Naive B cell (primary cell): ENCODE measurements around the gene ELMO1. TPM values are rescaled to one million over a fixed set of nuclear protein-coding genes. Genes with fewer than 3 reads are reported as not detected.

ENCODE experiments used
- ATAC-seq, 2 donors: fragments of 150-1000 bp; cut with Tn5 transposase; 2 replicates each; pipeline ENCODE4 v1.10.0; 2021; ENCODE audit warnings: low read depth in 2 of 2, mild to moderate bottlenecking in 2 of 2, moderate library complexity in 2 of 2
- DNase-seq: peaks from one replicate; pipeline ENCODE4 v3.0.0; 2022
- H3K27ac Mint-ChIP-seq, 6 donors: one replicate each; pipeline ENCODE4 v1.8.0; 2020 to 2022; ENCODE audit warnings: mild to moderate bottlenecking in 6 of 6, mixed read lengths in 6 of 6, moderate library complexity in 5 of 6, inconsistent platforms in 2 of 6
- H3K27me3 Mint-ChIP-seq, 3 donors: one replicate each; pipeline ENCODE4 v1.8.0; 2021 to 2022; ENCODE audit warnings: mixed read lengths in 3 of 3, mild to moderate bottlenecking in 1 of 3
- H3K36me3 Mint-ChIP-seq, 2 donors: one replicate each; pipeline ENCODE4 v1.8.0; 2020 to 2022; ENCODE audit warnings: mixed read lengths in 2 of 2, inconsistent platforms in 1 of 2, mild to moderate bottlenecking in 1 of 2
- H3K4me1 Mint-ChIP-seq, 3 donors: one replicate each; pipeline ENCODE4 v1.8.0; 2020 to 2022; ENCODE audit warnings: mixed read lengths in 3 of 3, inconsistent platforms in 1 of 3, mild to moderate bottlenecking in 1 of 3, moderate library complexity in 1 of 3
- H3K4me3 Mint-ChIP-seq, 8 donors: one replicate each; pipeline ENCODE4 v1.8.0; 2020 to 2022; ENCODE audit warnings: mild to moderate bottlenecking in 8 of 8, mixed read lengths in 8 of 8, moderate library complexity in 8 of 8, inconsistent platforms in 2 of 8
- H3K9me3 Mint-ChIP-seq, 7 donors: one replicate each; pipeline ENCODE4 v1.8.0; 2020 to 2022; ENCODE audit warnings: mixed read lengths in 7 of 7, mild to moderate bottlenecking in 5 of 7, inconsistent platforms in 2 of 7, moderate library complexity in 1 of 7
- polyA plus RNA-seq, 6 donors: library from polyadenylated mRNA; unstranded; fragments of 300-500 nt; fragmentation: Illumina TruSeq; gene quantifications; one replicate each; pipeline ENCODE4 v1.2.3, GENCODE V29; 2021; ENCODE audit warnings: low read depth in 6 of 6

ELMO1 gene
- polyA plus RNA-seq, 6 donors from 2014 or later = 42.8 to 69.9 (median 59.5) TPM

GRCh38 chr7:36916116-36916515, 532.5 kb downstream of the ELMO1 start:
- peaks cover 0 to 1% (median 0%) of the 10 kb centered on the region in 7 donors for H3K9me3 Mint-ChIP-seq
- H3K4me1 Mint-ChIP-seq = peaks cover 2 to 5% (median 4%) of the 10 kb centered on the region in 3 donors
- peaks cover 10 to 15% of the 10 kb centered on the region in 2 donors for H3K36me3 Mint-ChIP-seq
- peak overlapping the region in 1 of 6 donors; percentile 2 for H3K27ac Mint-ChIP-seq
- ATAC-seq = no peak
- H3K4me3 Mint-ChIP-seq = no peak overlapping the region
- no peak for DNase-seq
- H3K27me3 Mint-ChIP-seq = no peaks in the 10 kb centered on the region

DNA sequence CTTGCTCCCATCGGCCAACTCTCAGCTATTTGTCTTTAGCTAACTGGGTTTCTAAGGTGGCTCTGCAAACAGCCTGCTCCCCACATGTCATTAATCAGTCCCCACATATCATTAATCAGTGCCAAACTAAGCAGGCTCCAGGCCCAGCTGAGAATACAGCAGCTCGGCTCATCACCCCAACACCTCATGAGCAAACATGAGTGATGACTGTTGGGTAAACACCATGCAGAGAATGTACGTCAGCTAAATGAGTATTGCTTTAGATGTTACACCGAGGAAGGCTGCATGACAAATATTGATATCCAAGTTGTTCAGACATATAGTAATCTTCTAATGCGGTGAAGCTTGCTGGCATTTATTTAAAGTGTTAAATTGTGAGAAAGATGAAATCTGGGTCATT, 536.9 kb downstream of the ELMO1 start:
- Mint-ChIP-seq H3K27me3 (no peaks in the 10 kb centered on the region), H3K36me3 (peaks cover 17 to 29% of the 10 kb centered on the region in 2 donors), H3K9me3 (peaks cover 0 to 2% (median 0%) of the 10 kb centered on the region in 7 donors), H3K27ac (peak overlapping the region in 2 of 6 donors; percentile 30 to 73), H3K4me1 (peaks cover 2 to 14% (median 4%) of the 10 kb centered on the region in 3 donors), H3K4me3 (no peak overlapping the region)
- DNase-seq (no peak), ATAC-seq (no peak)

DNA sequence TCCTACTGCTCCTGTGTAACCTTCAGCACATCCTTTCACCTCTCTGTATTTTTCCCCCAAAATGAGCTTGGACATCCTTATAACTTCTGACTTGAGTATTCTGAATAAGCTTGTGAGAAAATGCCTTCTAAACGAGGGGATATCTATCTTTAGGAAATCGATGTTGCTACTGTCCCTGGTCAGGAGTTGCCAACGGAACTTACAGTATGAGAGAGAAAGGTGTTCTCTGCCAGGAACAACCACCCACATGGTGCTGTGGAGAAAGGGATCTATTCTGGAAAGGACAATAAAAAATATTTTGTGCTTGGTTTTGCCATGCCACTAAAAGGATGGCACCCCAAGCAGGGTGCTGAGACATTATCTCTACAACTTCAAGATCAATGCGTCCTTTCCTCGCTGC, 537.8 kb downstream of the ELMO1 start:
- H3K4me1 Mint-ChIP-seq = peaks cover 0 to 14% (median 4%) of the 10 kb centered on the region in 3 donors
- H3K27ac Mint-ChIP-seq = no peak overlapping the region
- ATAC-seq = no peak
- no peak for DNase-seq
- no peaks in the 10 kb centered on the region for H3K27me3 Mint-ChIP-seq
- H3K36me3 Mint-ChIP-seq = peaks cover 17 to 29% of the 10 kb centered on the region in 2 donors
- H3K4me3 Mint-ChIP-seq = no peak overlapping the region
- peaks cover 0 to 2% (median 0%) of the 10 kb centered on the region in 7 donors for H3K9me3 Mint-ChIP-seq

DNA sequence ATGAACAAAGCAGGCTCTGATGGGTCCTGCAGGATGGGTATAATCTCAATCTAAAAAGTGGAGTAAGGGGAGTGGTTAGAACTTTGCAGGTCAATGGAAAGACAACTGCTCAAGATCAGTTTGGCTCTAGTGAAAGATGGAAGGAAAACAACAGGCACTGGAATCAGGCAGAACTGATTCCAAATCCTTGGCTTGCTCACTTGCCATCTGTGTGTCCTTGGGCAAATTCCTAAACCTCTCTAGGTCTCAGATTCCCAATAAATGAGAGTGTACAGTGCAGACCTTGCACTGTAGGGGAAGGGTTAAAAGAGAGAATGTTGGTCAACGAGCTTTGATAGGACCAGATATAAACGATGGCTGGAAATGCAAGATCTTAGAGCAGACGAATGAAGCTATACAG, 538.3 kb downstream of the ELMO1 start:
- peaks cover 17 to 26% of the 10 kb centered on the region in 2 donors for H3K36me3 Mint-ChIP-seq
- no peak overlapping the region for H3K27ac Mint-ChIP-seq
- no peak overlapping the region for H3K4me3 Mint-ChIP-seq
- H3K9me3 Mint-ChIP-seq = peaks cover 0 to 2% (median 0%) of the 10 kb centered on the region in 7 donors
- H3K27me3 Mint-ChIP-seq = no peaks in the 10 kb centered on the region
- no peak for ATAC-seq
- no peak for DNase-seq
- peaks cover 0 to 14% (median 4%) of the 10 kb centered on the region in 3 donors for H3K4me1 Mint-ChIP-seq

GRCh38 chr7:36906956-36907635, 541.6 kb downstream of the ELMO1 start:
- Mint-ChIP-seq H3K36me3 (peaks cover 29 to 34% of the 10 kb centered on the region in 2 donors), H3K9me3 (peaks cover 0 to 4% (median 0%) of the 10 kb centered on the region in 7 donors), H3K4me3 (no peak overlapping the region), H3K4me1 (peaks cover 0 to 14% (median 10%) of the 10 kb centered on the region in 3 donors), H3K27me3 (no peaks in the 10 kb centered on the region), H3K27ac (peak overlapping the region in 1 of 6 donors; percentile 2)
- ATAC-seq (no peak), DNase-seq (no peak)

GRCh38 chr7:36906448-36906847, 542.2 kb downstream of the ELMO1 start:
- H3K27me3 Mint-ChIP-seq = no peaks in the 10 kb centered on the region
- no peak overlapping the region for H3K4me3 Mint-ChIP-seq
- DNase-seq (no peak), ATAC-seq (no peak)
- peak overlapping the region in 1 of 6 donors; percentile 6 for H3K27ac Mint-ChIP-seq
- peaks cover 0 to 4% (median 0%) of the 10 kb centered on the region in 7 donors for H3K9me3 Mint-ChIP-seq
- peaks cover 2 to 10% (median 9%) of the 10 kb centered on the region in 3 donors for H3K4me1 Mint-ChIP-seq
- H3K36me3 Mint-ChIP-seq = peaks cover 27 to 34% of the 10 kb centered on the region in 2 donors

GRCh38 chr7:36905841-36906240, 542.8 kb downstream of the ELMO1 start:
- DNase-seq = no peak
- Mint-ChIP-seq H3K4me1 (peaks cover 2 to 10% (median 9%) of the 10 kb centered on the region in 3 donors), H3K27me3 (no peaks in the 10 kb centered on the region), H3K27ac (peak overlapping the region in 1 of 6 donors; percentile 15), H3K36me3 (peaks cover 27 to 31% of the 10 kb centered on the region in 2 donors), H3K9me3 (peaks cover 0 to 4% (median 0%) of the 10 kb centered on the region in 7 donors), H3K4me3 (no peak overlapping the region)
- ATAC-seq = no peak

DNA sequence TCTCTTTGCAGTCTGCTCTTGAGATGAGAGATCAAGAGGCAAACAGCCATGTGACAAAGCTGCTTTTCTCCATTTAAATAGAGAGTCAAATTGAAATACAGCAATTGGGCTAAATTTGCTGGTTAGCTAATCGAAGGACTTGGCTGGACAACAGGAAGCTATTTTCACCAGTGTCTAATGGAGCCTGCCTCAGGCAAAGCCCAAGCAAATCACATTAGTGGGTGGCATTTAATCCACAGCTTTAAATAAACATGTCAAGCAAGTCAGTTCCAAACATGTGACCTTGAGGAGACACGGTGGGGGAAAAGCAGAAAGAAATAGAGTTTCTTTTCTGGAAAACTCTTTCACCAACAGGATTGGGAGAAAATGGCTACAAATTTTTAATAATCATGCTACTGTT, 543.9 kb downstream of the ELMO1 start:
- H3K27ac Mint-ChIP-seq = no peak overlapping the region

DNA sequence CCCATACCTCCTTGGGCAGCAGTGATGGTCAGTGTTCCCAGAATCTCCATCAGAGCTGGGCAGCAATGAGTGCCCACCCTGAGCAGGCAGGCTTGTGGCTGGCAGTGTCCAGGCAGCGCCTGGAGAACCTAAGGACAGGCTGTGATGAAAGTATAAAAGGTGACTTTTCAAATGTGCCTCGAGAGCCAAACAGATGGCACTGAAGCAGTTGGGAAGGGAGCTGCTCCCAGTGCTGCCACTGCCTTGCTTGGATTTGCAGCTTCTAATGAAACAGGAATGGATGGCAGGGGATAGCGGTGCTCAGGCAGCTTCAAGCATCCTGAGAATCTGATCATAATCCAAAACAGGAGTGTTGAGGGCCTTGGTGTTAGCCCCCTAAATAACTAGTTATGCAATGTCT, 544.6 kb downstream of the ELMO1 start:
- H3K27ac Mint-ChIP-seq = no peak overlapping the region
- peaks cover 15 to 19% of the 10 kb centered on the region in 2 donors for H3K36me3 Mint-ChIP-seq
- peaks cover 0 to 4% (median 0%) of the 10 kb centered on the region in 7 donors for H3K9me3 Mint-ChIP-seq
- H3K4me1 Mint-ChIP-seq = peaks cover 2 to 10% (median 3%) of the 10 kb centered on the region in 3 donors
- no peaks in the 10 kb centered on the region for H3K27me3 Mint-ChIP-seq
- DNase-seq (no peak), ATAC-seq (no peak)
- H3K4me3 Mint-ChIP-seq = no peak overlapping the region

More for the DNA sequence above, 543.9 kb downstream of the ELMO1 start:
- Mint-ChIP-seq H3K36me3 (peaks cover 19 to 22% of the 10 kb centered on the region in 2 donors), H3K4me3 (no peak overlapping the region), H3K4me1 (peaks cover 2 to 10% (median 3%) of the 10 kb centered on the region in 3 donors), H3K9me3 (peaks cover 0 to 4% (median 0%) of the 10 kb centered on the region in 7 donors), H3K27me3 (no peaks in the 10 kb centered on the region)
- DNase-seq (no peak), ATAC-seq (no peak)

- ATAC-seq (no peak), DNase-seq (no peak)
- Mint-ChIP-seq H3K9me3 (peaks cover 0 to 2% (median 0%) of the 10 kb centered on the region in 7 donors), H3K27ac (peak overlapping the region in 1 of 6 donors; percentile 54), H3K4me3 (peak overlapping the region in 1 of 8 donors; percentile 49), H3K4me1 (peaks cover 5 to 11% (median 10%) of the 10 kb centered on the region in 3 donors), H3K36me3 (peaks cover 14 to 23% of the 10 kb centered on the region in 2 donors), H3K27me3 (no peaks in the 10 kb centered on the region)
Observed at GRCh38 chr7:36900988-36901710, 547.5 kb downstream of the ELMO1 start.

DNA sequence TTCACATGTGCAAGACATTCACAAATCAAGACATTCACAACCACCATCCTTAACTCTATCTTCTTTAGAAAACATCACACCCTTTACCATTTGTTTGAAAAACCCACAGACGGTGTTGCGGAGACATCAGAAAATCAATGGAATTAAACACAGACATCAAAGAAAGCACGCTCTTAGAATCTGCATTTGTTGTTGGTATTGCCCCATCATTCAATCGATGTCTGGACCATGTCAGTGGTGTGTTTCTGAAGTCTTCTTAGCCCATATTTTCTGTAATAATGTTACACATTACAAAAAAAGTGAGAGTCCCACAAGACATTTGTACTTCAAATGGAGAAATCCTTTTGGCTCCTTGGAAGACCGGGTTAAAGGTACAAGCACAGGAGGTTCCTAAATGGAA, 550.5 kb downstream of the ELMO1 start:
- ATAC-seq (no peak), DNase-seq (no peak)
- peaks cover 5 to 16% (median 11%) of the 10 kb centered on the region in 3 donors for H3K4me1 Mint-ChIP-seq
- peaks cover 31% of the 10 kb centered on the region in 2 donors for H3K36me3 Mint-ChIP-seq
- H3K27me3 Mint-ChIP-seq = no peaks in the 10 kb centered on the region
- no peak overlapping the region for H3K4me3 Mint-ChIP-seq
- H3K27ac Mint-ChIP-seq = no peak overlapping the region
- no peaks in the 10 kb centered on the region for H3K9me3 Mint-ChIP-seq

- DNase-seq (no peak), ATAC-seq (no peak)
- no peaks in the 10 kb centered on the region for H3K9me3 Mint-ChIP-seq
- peaks cover 28 to 29% of the 10 kb centered on the region in 2 donors for H3K36me3 Mint-ChIP-seq
- no peak overlapping the region for H3K4me3 Mint-ChIP-seq
- no peaks in the 10 kb centered on the region for H3K27me3 Mint-ChIP-seq
- peaks cover 5 to 16% (median 9%) of the 10 kb centered on the region in 3 donors for H3K4me1 Mint-ChIP-seq
- H3K27ac Mint-ChIP-seq = peak overlapping the region in 3 of 6 donors; percentile 20 to 92 (median 25)
Observed at GRCh38 chr7:36896956-36897590, 551.6 kb downstream of the ELMO1 start.

GRCh38 chr7:36896418-36896817, 552.2 kb downstream of the ELMO1 start:
- H3K4me3 Mint-ChIP-seq = no peak overlapping the region

More at GRCh38 chr7:36896418-36896817, 552.2 kb downstream of the ELMO1 start:
- Mint-ChIP-seq H3K36me3 (peaks cover 29 to 33% of the 10 kb centered on the region in 2 donors), H3K27ac (no peak overlapping the region), H3K27me3 (no peaks in the 10 kb centered on the region), H3K9me3 (no peaks in the 10 kb centered on the region), H3K4me1 (peaks cover 3 to 16% (median 9%) of the 10 kb centered on the region in 3 donors)
- ATAC-seq = no peak
- no peak for DNase-seq
